Hepatocyte (in vitro differentiated cells): ENCODE data around the gene JDP2.

Experiments used
- CTCF ChIP-seq: fragments of 200-600 bp; sonication (generic); IDR thresholded peaks from 2 replicates; pipeline ENCODE4 v1.5.1; 2016; ENCODE audit warnings: antibody characterized with exemption, mild to moderate bottlenecking; ENCODE audit not compliant: poor library complexity
- EZH2 ChIP-seq: fragments of 200-600 bp; sonication (generic); IDR thresholded peaks from 2 replicates; pipeline ENCODE4 v1.6.1; 2016; ENCODE audit warnings: antibody characterized with exemption, mild to moderate bottlenecking, borderline replicate concordance
- EZH2phosphoT487 ChIP-seq: fragments of 200-600 bp; sonication (generic); IDR thresholded peaks from one replicate; pipeline ENCODE4 v1.6.1; 2018; ENCODE audit warnings: antibody characterized with exemption, mild to moderate bottlenecking, low read depth, moderate library complexity; ENCODE audit not compliant: unreplicated experiment, severe bottlenecking

- TF ChIP-seq CTCF (no peak), EZH2 (no peak), EZH2phosphoT487 (no peak)
Observed at GRCh38 chr14:75383721-75384120, 44.1 kb upstream of the JDP2 start.
